Hindlimb muscle (tissue), 1 donor: ENCODE results near the gene RPS6KB2. TPM values are rescaled to one million over a fixed set of nuclear protein-coding genes. Genes with fewer than 3 reads are reported as not detected.
"Not testable (repeated sequence)": the region's sequence is repeated elsewhere in the genome, so short reads cannot be mapped to it uniquely, and the experiment has no call there.

Experiments
- DNase-seq: peaks from one replicate; pipeline ENCODE4 v3.0.0-alpha.2; 2013
- polyA plus RNA-seq: library from polyadenylated mRNA; unstranded; fragments of 120-200 nt; gene quantifications from one replicate; pipeline ENCODE4 v1.2.1, GENCODE V29; 2013; ENCODE audit not compliant: insufficient read length

Gene RPS6KB2
- polyA plus RNA-seq, 1 donor = 30.3 TPM

DNA sequence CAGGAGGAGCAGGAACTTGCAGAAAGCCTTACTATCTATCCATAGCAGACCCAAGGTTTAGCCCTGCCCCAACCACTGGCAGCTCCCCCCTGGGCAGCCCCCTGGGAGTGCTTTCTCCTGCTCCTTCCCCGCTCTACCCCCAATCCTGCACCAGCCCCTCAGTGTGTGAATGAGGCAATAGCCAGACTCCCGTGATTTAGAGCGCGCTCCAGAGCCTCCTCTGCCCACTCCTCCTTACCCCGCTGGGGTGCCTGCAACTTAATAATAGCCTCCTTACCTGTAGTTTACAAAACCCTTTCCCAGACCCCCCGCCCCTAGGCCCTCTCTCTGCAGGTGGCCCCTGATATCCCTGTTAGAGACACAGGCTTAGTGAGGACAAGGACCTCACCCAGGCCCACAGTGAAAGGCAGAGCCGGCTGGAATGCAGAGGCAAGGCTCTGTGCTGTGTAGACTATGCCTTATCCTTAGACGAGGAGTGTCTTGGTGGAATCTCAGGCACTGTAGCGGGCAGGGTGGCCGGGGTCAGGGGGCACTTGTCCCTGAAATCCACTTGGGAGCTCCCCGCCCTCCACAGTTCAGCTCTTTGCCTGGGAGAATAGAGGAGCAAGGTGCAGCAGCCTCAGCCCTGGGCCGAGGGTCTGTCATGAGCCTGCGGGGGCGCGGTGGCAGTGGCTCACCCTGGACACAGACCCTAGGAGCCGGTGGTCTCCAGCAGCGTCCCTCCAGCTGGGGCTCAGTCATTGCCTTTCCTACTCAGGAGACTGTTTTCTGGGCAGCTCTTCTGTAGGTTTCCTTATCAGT, 17.1 kb upstream of the RPS6KB2 start:
- DNase-seq = no peak

- DNase-seq = no peak
Observed at GRCh38 chr11:67411785-67412152, 16.5 kb upstream of the RPS6KB2 start.

- no peak for DNase-seq
Observed at GRCh38 chr11:67412495-67413179, 15.7 kb upstream of the RPS6KB2 start.

DNA sequence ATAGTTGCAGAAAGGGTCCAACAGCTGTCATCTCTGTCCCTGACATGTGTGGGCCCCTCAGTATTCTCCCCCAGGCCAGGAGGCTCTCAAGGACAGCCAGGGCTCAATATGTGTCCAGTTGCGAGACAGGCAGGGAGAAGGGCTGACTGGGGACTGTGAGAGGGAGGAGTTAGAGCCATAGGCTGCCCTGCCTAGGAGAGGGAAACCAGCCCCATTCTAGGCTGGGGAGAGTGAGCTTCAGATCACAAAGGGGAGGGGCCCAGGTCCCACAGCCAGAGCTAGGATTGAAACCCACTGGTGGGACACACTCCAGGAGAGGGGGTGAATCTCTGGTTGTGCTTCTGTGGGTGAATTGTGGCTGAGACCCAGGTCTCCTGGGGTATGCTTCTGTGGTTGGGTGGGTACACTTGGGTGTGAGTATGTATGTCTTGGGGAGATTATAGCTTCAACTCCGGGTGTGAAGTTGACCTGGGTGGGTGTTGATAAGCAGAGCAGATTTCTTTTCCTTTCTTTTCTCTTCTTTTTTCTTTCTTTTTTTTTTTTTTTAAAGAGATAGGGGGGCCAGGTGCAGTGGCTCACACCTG, 14.9 kb upstream of the RPS6KB2 start:
- no peak for DNase-seq

GRCh38 chr11:67415501-67416304, 12.6 kb upstream of the RPS6KB2 start, which contains the start of gene CARNS1:
TSS of gene CARNS1 (plus strand) at chr11:67415678. CDS start at chr11:67416200, 522 bp downstream.
- DNase-seq = no peak

- DNase-seq = no peak
Observed at GRCh38 chr11:67416416-67417335, 11.6 kb upstream of the RPS6KB2 start.

DNA sequence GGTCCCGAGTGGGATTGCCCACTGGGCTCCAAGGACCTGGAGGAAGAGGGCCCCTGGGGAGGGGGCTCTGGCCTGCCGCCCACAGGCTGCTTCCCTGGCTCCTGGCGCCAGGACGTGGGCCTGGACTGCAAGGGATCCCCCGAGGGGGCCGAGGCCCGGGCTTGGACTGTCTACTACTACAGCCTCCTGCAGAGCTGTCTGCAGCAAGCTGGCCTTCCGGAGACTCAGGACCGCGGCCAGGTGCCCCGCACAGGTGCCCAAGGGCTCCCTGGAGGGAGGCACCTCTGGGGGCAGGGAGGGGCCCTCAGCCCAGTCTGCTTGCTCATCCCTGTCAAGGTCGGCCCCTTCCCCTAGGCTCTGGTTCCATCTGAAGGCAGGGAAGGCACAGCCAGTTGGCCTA, 10.9 kb upstream of the RPS6KB2 start:
- no peak for DNase-seq

- DNase-seq = no peak
Observed at GRCh38 chr11:67418476-67419281, 9.6 kb upstream of the RPS6KB2 start.

GRCh38 chr11:67419325-67420049, 8.8 kb upstream of the RPS6KB2 start:
- no peak for DNase-seq

DNA sequence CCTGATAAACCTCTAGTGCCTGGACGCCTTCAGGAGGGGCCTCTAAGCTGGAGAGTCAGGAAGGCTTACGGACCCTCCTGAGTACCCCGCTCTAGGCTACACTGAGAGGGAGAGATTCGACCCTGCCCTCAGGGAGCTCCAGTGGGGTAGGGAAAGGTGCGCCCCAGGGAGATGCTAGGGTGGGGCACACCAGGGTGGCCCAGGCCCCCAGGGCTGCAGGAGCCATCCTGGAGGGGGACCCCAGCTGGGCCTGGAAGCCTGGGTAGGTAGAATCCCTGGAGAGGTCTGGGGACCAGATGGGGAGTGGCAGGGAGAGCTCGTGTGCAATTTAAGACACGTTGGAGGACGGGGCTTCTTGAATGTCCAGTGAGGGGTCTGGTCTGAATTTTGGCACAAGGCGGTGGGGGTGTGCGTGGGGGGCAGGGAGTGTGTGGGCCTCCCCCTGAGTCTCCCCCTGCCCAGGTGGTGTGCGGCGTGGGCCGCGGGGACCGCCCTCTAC, 8.1 kb upstream of the RPS6KB2 start:
- no peak for DNase-seq

- DNase-seq = peak; percentile 91
Observed at GRCh38 chr11:67420646-67421429, 7.5 kb upstream of the RPS6KB2 start.

GRCh38 chr11:67421430-67422031, 6.8 kb upstream of the RPS6KB2 start:
- DNase-seq = no peak

DNA sequence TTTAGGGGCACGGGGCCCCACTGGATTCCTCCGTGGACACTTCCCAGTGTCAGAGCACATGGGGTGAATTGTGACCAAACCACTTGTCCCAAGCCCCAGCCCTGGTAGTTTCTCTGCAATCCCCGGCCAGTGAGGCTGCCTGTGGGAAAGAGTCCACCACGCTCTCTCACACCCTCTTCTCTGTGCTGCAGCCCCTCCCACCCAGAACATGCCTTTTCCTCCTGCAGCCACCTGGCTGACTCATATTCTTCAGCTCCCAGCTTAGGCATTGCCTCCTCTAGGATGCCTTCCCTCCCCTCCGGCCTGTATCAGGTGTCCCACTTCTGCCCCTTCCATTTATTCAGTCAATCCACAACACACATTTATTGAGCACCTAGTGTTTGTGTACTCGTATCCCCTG, 5.4 kb upstream of the RPS6KB2 start:
- DNase-seq = no peak

- no peak for DNase-seq
Observed at GRCh38 chr11:67423466-67423865, 4.8 kb upstream of the RPS6KB2 start.

GRCh38 chr11:67423891-67424613, 4.2 kb upstream of the RPS6KB2 start:
- no peak for DNase-seq

- not testable (repeated sequence) for DNase-seq
Observed at GRCh38 chr11:67427364-67427859, 882 bp upstream of the RPS6KB2 start.

- DNase-seq = no peak
Observed at GRCh38 chr11:67429038-67429668, 859 bp downstream of the RPS6KB2 start.
